ENCODE data around the gene KIF21B. TPM values are rescaled to one million over a fixed set of nuclear protein-coding genes. Genes with fewer than 3 reads are reported as not detected.

Gene KIF21B
- total RNA-seq, 1 experiment from 2014 or later: 2.6 TPM

- ChIA-PET CTCF (no interaction called here), POLR2A (no interaction called here)
- Mint-ChIP-seq H3K9me3 (ENCODE audit: unreplicated experiment) (no peaks in the 10 kb centered on the region), H3K36me3 (ENCODE audit: insufficient read depth, unreplicated experiment) (no peaks in the 10 kb centered on the region), H3K27me3 (ENCODE audit: insufficient read depth, unreplicated experiment) (no peaks in the 10 kb centered on the region), H3K4me3 (ENCODE audit: unreplicated experiment) (no peak overlapping the region), H3K27ac (ENCODE audit: unreplicated experiment) (no peak overlapping the region), H3K4me1 (ENCODE audit: low read depth, unreplicated experiment) (no peaks in the 10 kb centered on the region)
- TF ChIP-seq, protein P1, sequence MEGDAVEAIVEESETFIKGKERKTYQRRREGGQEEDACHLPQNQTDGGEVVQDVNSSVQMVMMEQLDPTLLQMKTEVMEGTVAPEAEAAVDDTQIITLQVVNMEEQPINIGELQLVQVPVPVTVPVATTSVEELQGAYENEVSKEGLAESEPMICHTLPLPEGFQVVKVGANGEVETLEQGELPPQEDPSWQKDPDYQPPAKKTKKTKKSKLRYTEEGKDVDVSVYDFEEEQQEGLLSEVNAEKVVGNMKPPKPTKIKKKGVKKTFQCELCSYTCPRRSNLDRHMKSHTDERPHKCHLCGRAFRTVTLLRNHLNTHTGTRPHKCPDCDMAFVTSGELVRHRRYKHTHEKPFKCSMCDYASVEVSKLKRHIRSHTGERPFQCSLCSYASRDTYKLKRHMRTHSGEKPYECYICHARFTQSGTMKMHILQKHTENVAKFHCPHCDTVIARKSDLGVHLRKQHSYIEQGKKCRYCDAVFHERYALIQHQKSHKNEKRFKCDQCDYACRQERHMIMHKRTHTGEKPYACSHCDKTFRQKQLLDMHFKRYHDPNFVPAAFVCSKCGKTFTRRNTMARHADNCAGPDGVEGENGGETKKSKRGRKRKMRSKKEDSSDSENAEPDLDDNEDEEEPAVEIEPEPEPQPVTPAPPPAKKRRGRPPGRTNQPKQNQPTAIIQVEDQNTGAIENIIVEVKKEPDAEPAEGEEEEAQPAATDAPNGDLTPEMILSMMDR (IDR thresholded peaks at IDR 0.05; ENCODE audit: insufficient read depth in 1 of 2, low read depth in 1 of 2, low read length in 1 of 2, severe bottlenecking in 1 of 2, unreplicated experiment in 1 of 2): no peak
- Histone ChIP-seq H3K4me3 (ENCODE audit: low read depth, low read length) (no peak overlapping the region), H3K36me3 (ENCODE audit: control insufficient read depth, insufficient read depth, low read length) (no peaks in the 10 kb centered on the region), H3K4me1 (no peaks in the 10 kb centered on the region), H3K27me3 (replicated peaks; ENCODE audit: control insufficient read depth, insufficient read depth, low read length) (no peaks in the 10 kb centered on the region), H3K9me3 (no peaks in the 10 kb centered on the region)
- intact Hi-C loops (cut with micrococcal nuclease; ENCODE audit: unreplicated experiment): no loop called here
- BruUV-seq (replicated peaks): no TSS peak
- no peak for DNase-seq
Measured at GRCh38 chr1:201054091-201054543, 30.6 kb upstream of the KIF21B start.

DNA sequence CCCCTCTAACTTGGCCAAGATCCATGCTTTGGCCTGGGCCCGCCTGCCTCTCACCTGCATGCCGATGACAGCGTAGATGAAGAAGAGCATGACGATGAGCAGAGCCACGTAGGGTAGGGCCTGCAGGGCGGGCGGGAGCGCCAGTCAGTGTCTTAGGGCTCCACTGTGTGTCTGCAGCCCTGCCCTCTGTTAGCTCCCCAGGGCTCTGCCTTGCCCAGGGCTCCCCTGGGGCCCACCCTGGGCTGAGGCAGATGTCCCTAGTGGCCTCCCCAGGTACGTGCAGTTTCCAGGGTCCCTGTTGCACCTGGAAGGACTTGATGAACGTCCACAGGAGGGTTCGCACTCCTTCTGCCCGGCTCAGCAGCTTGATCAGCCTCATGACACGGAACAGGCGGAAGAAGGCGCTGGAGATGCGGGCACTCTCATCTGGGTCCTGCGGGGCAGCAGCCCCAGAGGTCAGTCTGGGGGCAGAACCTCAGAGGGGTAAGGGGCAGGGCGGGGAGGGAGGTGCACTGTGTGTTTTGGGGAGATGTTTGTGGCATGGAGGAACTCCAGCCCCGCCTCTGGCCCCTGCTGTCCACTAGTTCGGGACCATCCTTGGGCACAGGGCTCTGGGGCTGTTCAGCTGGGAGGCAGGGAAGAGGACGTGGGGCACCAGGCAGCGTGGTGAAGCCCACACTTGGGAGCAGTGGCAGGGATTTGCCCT is 29.8 kb upstream of the KIF21B start:
- no peaks in the 10 kb centered on the region for H3K27me3 Mint-ChIP-seq (ENCODE audit: insufficient read depth, unreplicated experiment)
- no peaks in the 10 kb centered on the region for H3K36me3 Mint-ChIP-seq (ENCODE audit: insufficient read depth, unreplicated experiment)
- H3K27me3 ChIP-seq (replicated peaks; ENCODE audit: control insufficient read depth, insufficient read depth, low read length): no peaks in the 10 kb centered on the region
- no peaks in the 10 kb centered on the region for H3K4me1 Mint-ChIP-seq (ENCODE audit: low read depth, unreplicated experiment)
- H3K27ac Mint-ChIP-seq (ENCODE audit: unreplicated experiment): no peak overlapping the region
- TF ChIP-seq, protein P1 (IDR thresholded peaks at IDR 0.05; ENCODE audit: insufficient read depth in 1 of 2, low read depth in 1 of 2, low read length in 1 of 2, severe bottlenecking in 1 of 2, unreplicated experiment in 1 of 2): peak in 1 of 2 experiments; percentile 7
- H3K4me1 ChIP-seq: no peaks in the 10 kb centered on the region
- H3K4me3 ChIP-seq (ENCODE audit: low read depth, low read length): no peak overlapping the region
- no peak overlapping the region for H3K4me3 Mint-ChIP-seq (ENCODE audit: unreplicated experiment)
- no peak for DNase-seq
- intact Hi-C loops (cut with micrococcal nuclease; ENCODE audit: unreplicated experiment): no loop called here
- ChIA-PET CTCF (no interaction called here), POLR2A (no interaction called here)
- H3K36me3 ChIP-seq (ENCODE audit: control insufficient read depth, insufficient read depth, low read length): no peaks in the 10 kb centered on the region
- no peaks in the 10 kb centered on the region for H3K9me3 ChIP-seq
- H3K9me3 Mint-ChIP-seq (ENCODE audit: unreplicated experiment): no peaks in the 10 kb centered on the region
- BruUV-seq (replicated peaks): no TSS peak

- H3K27me3 Mint-ChIP-seq (ENCODE audit: insufficient read depth, unreplicated experiment): peaks cover 2% of the 10 kb centered on the region
- H3K36me3 Mint-ChIP-seq (ENCODE audit: insufficient read depth, unreplicated experiment): no peaks in the 10 kb centered on the region
- Histone ChIP-seq H3K36me3 (ENCODE audit: control insufficient read depth, insufficient read depth, low read length) (no peaks in the 10 kb centered on the region), H3K27me3 (replicated peaks; ENCODE audit: control insufficient read depth, insufficient read depth, low read length) (no peaks in the 10 kb centered on the region), H3K4me1 (no peaks in the 10 kb centered on the region), H3K9me3 (no peaks in the 10 kb centered on the region), H3K4me3 (ENCODE audit: low read depth, low read length) (no peak overlapping the region)
- no peaks in the 10 kb centered on the region for H3K4me1 Mint-ChIP-seq (ENCODE audit: low read depth, unreplicated experiment)
- no peak overlapping the region for H3K4me3 Mint-ChIP-seq (ENCODE audit: unreplicated experiment)
- ChIA-PET CTCF (no interaction called here), POLR2A (no interaction called here)
- BruUV-seq (replicated peaks): no TSS peak
- intact Hi-C loops (cut with micrococcal nuclease; ENCODE audit: unreplicated experiment): no loop called here
- no peaks in the 10 kb centered on the region for H3K9me3 Mint-ChIP-seq (ENCODE audit: unreplicated experiment)
- TF ChIP-seq, protein P1 (IDR thresholded peaks at IDR 0.05; ENCODE audit: insufficient read depth in 1 of 2, low read depth in 1 of 2, low read length in 1 of 2, severe bottlenecking in 1 of 2, unreplicated experiment in 1 of 2): no peak
- DNase-seq: no peak
- no peak overlapping the region for H3K27ac Mint-ChIP-seq (ENCODE audit: unreplicated experiment)
Measured at GRCh38 chr1:201051399-201051798, 27.9 kb upstream of the KIF21B start.
